B cell (primary cell): Measurements from ENCODE around the gene EGFR. TPM values are rescaled to one million over a fixed set of nuclear protein-coding genes. Genes with fewer than 3 reads are reported as not detected.

Source experiments
- ATAC-seq: fragments of 200-7000 bp; cut with Tn5 transposase; one replicate; pipeline ENCODE4 v1.10.0; 2021; ENCODE audit warnings: low read depth, mild to moderate bottlenecking, moderate number of reproducible peaks, moderate library complexity
- CTCF ChIA-PET: fragments of 350-600 bp; sonication (Branson Sonifier 250); formaldehyde crosslinking; loops from one replicate; lab custom pipeline; 2021; ENCODE audit warnings: antibody characterized with exemption, inconsistent platforms; lab: Charles Lee
- POLR2A ChIA-PET: fragments of 350-600 bp; sonication (Branson Sonifier 250); formaldehyde crosslinking; loops from one replicate; lab custom pipeline; 2021; ENCODE audit warnings: antibody characterized with exemption; lab: Charles Lee
- DNase-seq: peaks from one replicate; pipeline ENCODE4 v3.0.0; 2013
- H2AFZ ChIP-seq: 2 replicates; pipeline ENCODE4 v1.6.1; 2012; ENCODE audit warnings: mild to moderate bottlenecking, low read depth, low read length; ENCODE audit not compliant: insufficient read depth, poor library complexity, severe bottlenecking
- H3K27ac ChIP-seq, 2 donors: 1 replicate in 1 of 2; 2 replicates in 1 of 2; pipeline ENCODE4 v1.5.1; 2012 to 2013; ENCODE audit warnings: low read length in 2 of 2, mild to moderate bottlenecking in 2 of 2, moderate library complexity in 1 of 2
- H3K27me3 ChIP-seq, 4 experiments: fragments of 200-600 bp in 1 of 4; sonication (generic) in 1 of 4; replicated peaks in 1 of 4; 1 replicate in 2 of 4; 2 replicates in 2 of 4; pipeline versions ENCODE4 v1.6.1 to v1.7.0; 2013 to 2016; ENCODE audit warnings: low read length in 3 of 4, mild to moderate bottlenecking in 2 of 4, mixed read lengths in 1 of 4, moderate library complexity in 1 of 4; ENCODE audit not compliant: insufficient read depth in 4 of 4, control insufficient read depth in 3 of 4; ENCODE audit errors: control extremely low read depth in 1 of 4
- H3K36me3 ChIP-seq, 2 experiments: replicated peaks in 1 of 2; 1 replicate in 1 of 2; 2 replicates in 1 of 2; pipeline versions ENCODE4 v1.6.1 to v1.7.1; 2013; ENCODE audit warnings: low read length in 1 of 2; ENCODE audit not compliant: insufficient read depth in 2 of 2, control insufficient read depth in 1 of 2; ENCODE audit errors: control extremely low read depth in 1 of 2, extremely low read depth in 1 of 2
- H3K4me1 ChIP-seq, 2 donors: fragments of 200-600 bp in 1 of 2; sonication (generic) in 1 of 2; 1 replicate in 1 of 2; 2 replicates in 1 of 2; pipeline versions ENCODE4 v1.5.1 to v1.6.1; 2013 to 2017; ENCODE audit warnings: low read length in 2 of 2; ENCODE audit not compliant: control insufficient read depth in 2 of 2, insufficient read depth in 2 of 2
- H3K4me2 ChIP-seq: replicated peaks from 2 replicates; pipeline ENCODE3; 2012; ENCODE audit warnings: mild to moderate bottlenecking, low read depth, low read length; ENCODE audit not compliant: poor library complexity, severe bottlenecking
- H3K4me3 ChIP-seq, 5 experiments: fragments of 200-600 bp in 1 of 5; sonication (generic) in 1 of 5; 1 replicate in 3 of 5; 2 replicates in 2 of 5; pipeline versions ENCODE4 v1.5.1 to v1.7.0; 2011 to 2016; ENCODE audit warnings: low read length in 4 of 5, mild to moderate bottlenecking in 4 of 5, low read depth in 2 of 5, control low read depth in 1 of 5, moderate library complexity in 1 of 5; ENCODE audit not compliant: insufficient read depth in 1 of 5; ENCODE audit errors: control extremely low read depth in 1 of 5, extremely low read depth in 1 of 5
- H3K79me2 ChIP-seq: fragments of 200-600 bp; sonication (generic); one replicate; pipeline ENCODE4 v1.6.0; 2016; ENCODE audit warnings: low read length; ENCODE audit not compliant: control insufficient read depth, insufficient read depth
- H3K9ac ChIP-seq: fragments of 200-600 bp; sonication (generic); 2 replicates; pipeline ENCODE4 v1.6.1; 2017; ENCODE audit warnings: mild to moderate bottlenecking, low read length, moderate library complexity
- H3K9me3 ChIP-seq, 3 donors: one replicate each; pipeline versions ENCODE4 v1.6.1 to v1.7.1; 2013; ENCODE audit warnings: low read length in 2 of 3; ENCODE audit not compliant: control insufficient read depth in 2 of 3, insufficient read depth in 1 of 3; ENCODE audit errors: control extremely low read depth in 1 of 3
- H4K20me1 ChIP-seq: 2 replicates; pipeline ENCODE4 v1.6.0; 2012; ENCODE audit warnings: mild to moderate bottlenecking, low read length; ENCODE audit not compliant: insufficient read depth, control insufficient read depth, poor library complexity, severe bottlenecking
- H3K27ac Mint-ChIP-seq: one replicate; pipeline ENCODE4 v1.8.0; 2021; ENCODE audit warnings: mixed read lengths
- H3K27me3 Mint-ChIP-seq: one replicate; pipeline ENCODE4 v1.8.0; 2021; ENCODE audit warnings: mixed read lengths
- H3K4me1 Mint-ChIP-seq: one replicate; pipeline ENCODE4 v1.8.0; 2021; ENCODE audit warnings: mixed read lengths
- H3K4me3 Mint-ChIP-seq: one replicate; pipeline ENCODE4 v1.8.0; 2021; ENCODE audit warnings: mixed read lengths
- H3K9me3 Mint-ChIP-seq: one replicate; pipeline ENCODE4 v1.8.0; 2022; ENCODE audit warnings: mixed read lengths; ENCODE audit not compliant: insufficient read depth
- EZH2 ChIP-seq: IDR thresholded peaks from 2 replicates; pipeline ENCODE4 v1.6.1; 2012; ENCODE audit warnings: borderline replicate concordance, low read depth, mild to moderate bottlenecking, moderate library complexity, low read length; ENCODE audit not compliant: insufficient read depth, poor library complexity, severe bottlenecking
- WGBS: methylation state at CpG from one replicate; pipeline ENCODE4 v1.1.5; 2013; ENCODE audit warnings: missing lambda C conversion rate; ENCODE audit not compliant: insufficient coverage; 5-methylcytosine and 5-hydroxymethylcytosine counted together
- intact Hi-C: fragments of 100-400 bp; cut with micrococcal nuclease; formaldehyde crosslinking; loops from one replicate; pipeline ENCODE4 v1.10.0; 2022
- polyA plus RNA-seq: library from polyadenylated mRNA; depleted of rRNA; stranded (reverse); fragments of >200 nt; gene quantifications from 2 replicates; pipeline ENCODE4 v1.2.3, GENCODE V29; 2012
- total RNA-seq, 2 donors: library from RNA; stranded (reverse); fragments of 120-200 nt in 1 of 2; gene quantifications; 1 replicate in 1 of 2; 2 replicates in 1 of 2; pipeline versions ENCODE4 v1.2.3 to v1.2.4, GENCODE V29; 2013 to 2022
- TF ChIP-seq, protein P1 (sequence below): fragments of 200-600 bp; IDR thresholded peaks from one replicate; pipeline ENCODE4 v1.8.0; 2022; ENCODE audit warnings: antibody characterized with exemption, mild to moderate bottlenecking

Gene EGFR
- total and polyA plus RNA-seq, 2 donors (not counting 1 experiment from before 2014, with no cell fraction given) = not detected

DNA sequence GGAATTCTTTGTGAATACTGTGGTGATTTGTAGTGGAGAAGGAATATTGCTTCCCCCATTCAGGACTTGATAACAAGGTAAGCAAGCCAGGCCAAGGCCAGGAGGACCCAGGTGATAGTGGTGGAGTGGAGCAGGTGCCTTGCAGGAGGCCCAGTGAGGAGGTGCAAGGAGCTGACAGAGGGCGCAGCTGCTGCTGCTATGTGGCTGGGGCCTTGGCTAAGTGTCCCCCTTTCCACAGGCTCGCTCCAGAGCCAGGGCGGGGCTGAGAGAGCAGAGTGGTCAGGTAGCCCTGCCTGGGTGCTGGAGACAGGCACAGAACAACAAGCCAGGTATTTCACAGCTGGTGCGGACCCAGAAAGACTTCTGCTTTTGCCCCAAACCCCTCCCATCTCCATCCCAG is 162.9 kb downstream of the EGFR start:
- H3K9me3 Mint-ChIP-seq = no peaks in the 10 kb centered on the region
- H3K4me2 ChIP-seq = no peak overlapping the region
- intact Hi-C loops = no loop called here
- H3K27ac Mint-ChIP-seq = no peak overlapping the region
- no peaks in the 10 kb centered on the region for H3K4me1 ChIP-seq
- H3K4me3 ChIP-seq = no peak overlapping the region
- POLR2A ChIA-PET = no interaction called here
- ATAC-seq (no peak), DNase-seq (no peak)
- TF ChIP-seq, protein P1, sequence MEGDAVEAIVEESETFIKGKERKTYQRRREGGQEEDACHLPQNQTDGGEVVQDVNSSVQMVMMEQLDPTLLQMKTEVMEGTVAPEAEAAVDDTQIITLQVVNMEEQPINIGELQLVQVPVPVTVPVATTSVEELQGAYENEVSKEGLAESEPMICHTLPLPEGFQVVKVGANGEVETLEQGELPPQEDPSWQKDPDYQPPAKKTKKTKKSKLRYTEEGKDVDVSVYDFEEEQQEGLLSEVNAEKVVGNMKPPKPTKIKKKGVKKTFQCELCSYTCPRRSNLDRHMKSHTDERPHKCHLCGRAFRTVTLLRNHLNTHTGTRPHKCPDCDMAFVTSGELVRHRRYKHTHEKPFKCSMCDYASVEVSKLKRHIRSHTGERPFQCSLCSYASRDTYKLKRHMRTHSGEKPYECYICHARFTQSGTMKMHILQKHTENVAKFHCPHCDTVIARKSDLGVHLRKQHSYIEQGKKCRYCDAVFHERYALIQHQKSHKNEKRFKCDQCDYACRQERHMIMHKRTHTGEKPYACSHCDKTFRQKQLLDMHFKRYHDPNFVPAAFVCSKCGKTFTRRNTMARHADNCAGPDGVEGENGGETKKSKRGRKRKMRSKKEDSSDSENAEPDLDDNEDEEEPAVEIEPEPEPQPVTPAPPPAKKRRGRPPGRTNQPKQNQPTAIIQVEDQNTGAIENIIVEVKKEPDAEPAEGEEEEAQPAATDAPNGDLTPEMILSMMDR = no peak
- TF ChIP-seq EZH2 = no peak
- peaks cover 0 to 4% (median 0%) of the 10 kb centered on the region in 3 donors for H3K9me3 ChIP-seq
- no peaks in the 10 kb centered on the region for H4K20me1 ChIP-seq
- no peaks in the 10 kb centered on the region for H3K27me3 ChIP-seq
- H3K36me3 ChIP-seq = no peaks in the 10 kb centered on the region
- CTCF ChIA-PET = no interaction called here
- WGBS = 98% methylated on average over 4 of the region's 4 CpGs
- H3K27me3 Mint-ChIP-seq = peaks cover 9% of the 10 kb centered on the region
- no peaks in the 10 kb centered on the region for H3K79me2 ChIP-seq
- H3K9ac ChIP-seq = no peak overlapping the region
- no peaks in the 10 kb centered on the region for H3K4me1 Mint-ChIP-seq
- H3K4me3 Mint-ChIP-seq = no peak overlapping the region
- no peak overlapping the region for H2AFZ ChIP-seq
- no peak overlapping the region for H3K27ac ChIP-seq

DNA sequence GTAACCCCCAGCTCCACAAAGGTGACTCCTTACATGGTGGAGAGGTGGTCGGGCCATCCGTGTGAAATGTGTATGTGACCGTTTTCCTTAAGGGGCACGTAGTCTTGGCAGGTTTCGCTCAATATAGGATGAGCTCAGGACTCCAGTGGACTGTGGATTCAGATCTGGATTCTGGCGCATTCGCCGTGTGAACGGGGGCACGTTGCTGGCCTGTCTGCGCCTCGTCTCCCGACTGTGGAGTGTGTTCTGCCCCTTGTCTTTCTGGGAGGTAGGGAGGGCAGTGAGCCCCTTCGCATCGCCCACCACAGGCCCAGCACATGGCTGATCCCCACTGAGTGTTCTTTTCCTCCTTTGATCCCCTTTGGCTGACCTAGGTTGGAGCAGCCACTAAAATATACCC is 165.1 kb downstream of the EGFR start:
- intact Hi-C loops = no loop called here
- H3K4me1 Mint-ChIP-seq = no peaks in the 10 kb centered on the region

More for the DNA sequence above, 165.1 kb downstream of the EGFR start:
- Histone ChIP-seq H3K9me3 (peaks cover 0 to 4% (median 0%) of the 10 kb centered on the region in 3 donors), H3K36me3 (no peaks in the 10 kb centered on the region), H3K9ac (no peak overlapping the region), H4K20me1 (no peaks in the 10 kb centered on the region), H3K27ac (no peak overlapping the region), H3K27me3 (no peaks in the 10 kb centered on the region), H3K4me2 (no peak overlapping the region), H3K79me2 (no peaks in the 10 kb centered on the region), H3K4me3 (no peak overlapping the region), H3K4me1 (no peaks in the 10 kb centered on the region), H2AFZ (no peak overlapping the region)
- TF ChIP-seq, protein P1 = no peak
- TF ChIP-seq EZH2 = no peak
- ATAC-seq (no peak), DNase-seq (no peak)
- Mint-ChIP-seq H3K27ac (no peak overlapping the region), H3K9me3 (no peaks in the 10 kb centered on the region), H3K4me3 (no peak overlapping the region), H3K27me3 (peaks cover 16% of the 10 kb centered on the region)
- WGBS = 93% methylated on average over 5 of the region's 15 CpGs
- ChIA-PET CTCF (no interaction called here), POLR2A (no interaction called here)
